Measurements from ENCODE around the gene NTNG2. TPM values are rescaled to one million over a fixed set of nuclear protein-coding genes. Genes with fewer than 3 reads are reported as not detected.

NTNG2 gene
- total RNA-seq, 1 donor from 2014 or later = 4.0 TPM

DNA sequence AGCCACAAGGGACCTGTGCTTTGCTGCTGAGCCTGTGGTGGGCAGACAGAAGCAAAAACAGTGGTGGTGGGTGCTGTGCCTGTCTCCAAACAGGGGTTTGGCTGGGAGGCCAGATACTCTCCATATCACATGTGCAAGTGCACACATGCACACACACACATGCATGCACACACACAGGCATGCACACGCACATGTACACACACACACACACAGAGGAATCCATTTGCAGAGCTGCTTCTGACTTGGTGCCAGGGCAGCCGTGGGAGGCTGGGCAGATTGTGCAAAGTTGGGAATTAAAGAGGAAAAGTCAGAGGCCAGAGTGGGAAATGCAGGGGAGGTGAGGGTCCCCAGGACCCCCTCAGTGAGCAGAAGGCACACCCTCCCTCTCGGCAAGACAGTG, 71.3 kb downstream of the NTNG2 start:
- TF ChIP-seq, protein P1, sequence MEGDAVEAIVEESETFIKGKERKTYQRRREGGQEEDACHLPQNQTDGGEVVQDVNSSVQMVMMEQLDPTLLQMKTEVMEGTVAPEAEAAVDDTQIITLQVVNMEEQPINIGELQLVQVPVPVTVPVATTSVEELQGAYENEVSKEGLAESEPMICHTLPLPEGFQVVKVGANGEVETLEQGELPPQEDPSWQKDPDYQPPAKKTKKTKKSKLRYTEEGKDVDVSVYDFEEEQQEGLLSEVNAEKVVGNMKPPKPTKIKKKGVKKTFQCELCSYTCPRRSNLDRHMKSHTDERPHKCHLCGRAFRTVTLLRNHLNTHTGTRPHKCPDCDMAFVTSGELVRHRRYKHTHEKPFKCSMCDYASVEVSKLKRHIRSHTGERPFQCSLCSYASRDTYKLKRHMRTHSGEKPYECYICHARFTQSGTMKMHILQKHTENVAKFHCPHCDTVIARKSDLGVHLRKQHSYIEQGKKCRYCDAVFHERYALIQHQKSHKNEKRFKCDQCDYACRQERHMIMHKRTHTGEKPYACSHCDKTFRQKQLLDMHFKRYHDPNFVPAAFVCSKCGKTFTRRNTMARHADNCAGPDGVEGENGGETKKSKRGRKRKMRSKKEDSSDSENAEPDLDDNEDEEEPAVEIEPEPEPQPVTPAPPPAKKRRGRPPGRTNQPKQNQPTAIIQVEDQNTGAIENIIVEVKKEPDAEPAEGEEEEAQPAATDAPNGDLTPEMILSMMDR (conservative IDR thresholded peaks at IDR 0.05) = no peak
- peaks cover 35% of the 10 kb centered on the region for H3K27me3 Mint-ChIP-seq
- no peak overlapping the region for H3K27ac Mint-ChIP-seq
- H3K36me3 Mint-ChIP-seq = no peaks in the 10 kb centered on the region
- H3K9me3 Mint-ChIP-seq = no peaks in the 10 kb centered on the region
- H3K4me1 Mint-ChIP-seq (ENCODE audit: unreplicated experiment) = peaks cover 5% of the 10 kb centered on the region
- H3K4me3 Mint-ChIP-seq = no peak overlapping the region
- no peak for DNase-seq (ENCODE audit: extremely low spot score, unreplicated experiment)

DNA sequence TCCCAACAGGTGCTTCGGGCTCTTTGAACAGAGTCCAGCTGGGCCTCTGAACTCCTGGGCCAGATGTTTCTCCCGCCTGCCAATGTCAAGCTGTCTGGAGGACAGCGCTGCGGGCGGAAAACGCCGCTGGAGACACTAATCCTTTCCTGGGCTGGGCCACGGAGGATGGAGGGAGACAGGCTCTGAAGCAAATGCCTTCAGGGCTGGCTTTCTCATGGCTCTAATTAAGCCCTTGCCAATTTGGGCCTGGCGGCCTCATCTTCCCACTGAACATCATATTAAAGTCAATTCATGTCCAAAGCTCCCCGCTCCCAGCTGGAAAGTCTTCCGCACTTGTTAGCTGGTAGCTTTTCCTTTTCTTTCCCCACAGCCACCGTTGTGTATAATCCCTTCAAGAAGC, 72.7 kb downstream of the NTNG2 start:
- Mint-ChIP-seq H3K27ac (no peak overlapping the region), H3K9me3 (no peaks in the 10 kb centered on the region), H3K4me1 (ENCODE audit: unreplicated experiment) (peaks cover 5% of the 10 kb centered on the region), H3K27me3 (peaks cover 35% of the 10 kb centered on the region), H3K4me3 (no peak overlapping the region), H3K36me3 (no peaks in the 10 kb centered on the region)
- DNase-seq (ENCODE audit: extremely low spot score, unreplicated experiment) = no peak
- TF ChIP-seq, protein P1 (conservative IDR thresholded peaks at IDR 0.05) = no peak

DNA sequence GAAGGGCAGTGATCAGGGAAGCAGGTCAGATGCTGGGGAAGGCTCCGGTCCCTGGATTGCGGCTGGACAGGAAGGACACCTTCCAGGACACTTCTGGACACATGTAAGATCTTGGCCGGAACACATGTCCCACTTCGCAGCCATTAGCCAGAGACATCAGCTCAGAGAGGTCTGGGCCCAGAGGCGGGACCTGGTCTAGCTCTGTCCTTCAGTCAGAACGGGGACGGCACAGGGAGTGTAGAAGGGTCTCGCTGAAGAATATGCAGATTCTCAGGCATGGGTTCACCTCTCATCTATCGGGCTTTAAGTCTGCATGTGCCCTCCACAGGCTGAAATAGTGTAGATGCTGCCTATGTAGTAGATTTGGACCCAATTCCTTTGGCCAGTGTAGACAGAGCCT, 73.3 kb downstream of the NTNG2 start:
- Mint-ChIP-seq H3K4me1 (ENCODE audit: unreplicated experiment) (peaks cover 5% of the 10 kb centered on the region), H3K9me3 (no peaks in the 10 kb centered on the region), H3K27me3 (peaks cover 38% of the 10 kb centered on the region), H3K4me3 (no peak overlapping the region), H3K27ac (no peak overlapping the region), H3K36me3 (no peaks in the 10 kb centered on the region)
- DNase-seq (ENCODE audit: extremely low spot score, unreplicated experiment) = no peak
- TF ChIP-seq, protein P1 (conservative IDR thresholded peaks at IDR 0.05) = no peak

DNA sequence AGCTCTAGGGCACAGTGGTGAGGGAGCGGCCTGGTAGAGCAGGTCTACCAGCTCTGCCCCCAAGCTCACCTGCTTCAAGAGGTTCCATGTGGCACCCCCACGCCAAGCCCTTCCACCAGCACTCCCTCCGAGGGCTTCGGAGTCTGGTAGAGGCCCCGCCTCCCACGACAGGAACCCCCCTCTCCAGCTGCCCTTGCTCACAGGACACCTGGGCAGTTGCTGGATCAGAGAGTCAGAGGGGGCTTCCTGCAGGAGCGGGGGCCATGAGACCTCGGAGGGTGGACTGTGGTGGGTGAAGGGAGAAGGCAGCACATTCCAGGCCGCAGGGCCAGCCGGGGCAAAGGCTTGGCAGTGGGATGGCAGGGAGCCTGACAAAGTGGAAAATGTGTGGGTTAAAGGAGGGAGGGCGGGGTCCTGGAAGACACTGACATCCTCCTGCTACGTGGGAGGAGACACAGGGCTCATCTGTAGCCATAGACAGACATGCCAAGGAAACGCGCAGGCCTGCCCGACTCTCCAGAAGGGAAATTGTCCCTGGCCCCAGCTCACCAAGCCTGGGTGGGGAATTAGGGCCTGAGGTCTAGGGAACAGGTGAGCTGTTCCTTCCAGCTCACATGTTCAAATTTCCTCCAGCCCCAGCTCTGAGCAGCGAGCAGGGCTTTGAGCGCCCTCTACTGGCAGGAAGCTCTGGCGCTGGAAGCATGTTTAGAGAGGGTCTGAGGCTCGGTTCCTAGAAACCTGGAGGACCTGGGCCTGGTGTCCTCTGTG, 74.2 kb downstream of the NTNG2 start:
- H3K4me3 Mint-ChIP-seq = no peak overlapping the region
- H3K4me1 Mint-ChIP-seq (ENCODE audit: unreplicated experiment) = peaks cover 5% of the 10 kb centered on the region
- peak; percentile 88 for DNase-seq (ENCODE audit: extremely low spot score, unreplicated experiment)
- TF ChIP-seq, protein P1 (conservative IDR thresholded peaks at IDR 0.05) = peak; percentile 97
- no peaks in the 10 kb centered on the region for H3K9me3 Mint-ChIP-seq
- H3K27ac Mint-ChIP-seq = no peak overlapping the region
- peaks cover 38% of the 10 kb centered on the region for H3K27me3 Mint-ChIP-seq
- no peaks in the 10 kb centered on the region for H3K36me3 Mint-ChIP-seq

DNA sequence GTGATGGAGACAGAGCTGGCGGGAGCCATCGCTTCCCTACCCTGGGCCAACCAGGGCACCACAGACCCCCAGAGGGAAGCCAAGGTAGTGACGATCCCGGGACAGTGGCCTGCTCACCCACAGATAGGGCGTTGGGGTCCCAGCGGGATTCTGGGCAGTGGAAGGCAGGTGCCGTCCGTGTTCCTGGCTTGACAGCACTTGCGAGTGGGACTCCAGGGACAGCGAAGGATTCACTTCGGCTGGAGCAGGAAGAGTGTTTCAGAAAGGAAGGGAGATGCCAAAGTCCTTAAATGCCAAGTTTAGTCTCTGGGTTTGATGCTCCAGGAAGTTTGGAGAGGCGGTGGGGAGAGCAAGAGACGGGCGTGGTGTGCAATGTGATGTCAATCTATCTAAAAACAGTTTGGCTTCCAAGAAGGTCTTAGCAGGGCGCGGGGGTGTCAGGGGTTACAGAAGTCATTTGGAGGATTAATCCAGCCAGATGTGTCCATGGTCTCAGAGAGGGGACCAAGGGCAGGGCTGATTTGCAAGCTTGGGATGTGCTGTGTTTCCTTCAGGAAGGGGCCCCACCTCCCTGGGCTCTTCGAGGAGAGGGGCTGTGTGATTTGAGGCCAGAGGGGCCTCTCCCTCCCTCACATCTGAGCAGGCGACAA, 74.9 kb downstream of the NTNG2 start:
- peak overlapping the region; percentile 19 for H3K4me3 Mint-ChIP-seq
- H3K36me3 Mint-ChIP-seq = no peaks in the 10 kb centered on the region
- H3K27ac Mint-ChIP-seq = no peak overlapping the region
- H3K27me3 Mint-ChIP-seq = peaks cover 42% of the 10 kb centered on the region
- no peak for DNase-seq (ENCODE audit: extremely low spot score, unreplicated experiment)
- TF ChIP-seq, protein P1 (conservative IDR thresholded peaks at IDR 0.05) = peak; percentile 49
- no peaks in the 10 kb centered on the region for H3K9me3 Mint-ChIP-seq
- peaks cover 9% of the 10 kb centered on the region for H3K4me1 Mint-ChIP-seq (ENCODE audit: unreplicated experiment)

Measured in type B pancreatic cell (in vitro differentiated cells).